Femur (tissue), 1 donor: ENCODE data around the gene COA7.
"Not testable (repeated sequence)": the region's sequence is repeated elsewhere in the genome, so short reads cannot be mapped to it uniquely, and the experiment has no call there.

ENCODE experiments used
- DNase-seq: peaks from one replicate; pipeline ENCODE4 v3.0.0-alpha.2; 2017

COA7 gene

DNA sequence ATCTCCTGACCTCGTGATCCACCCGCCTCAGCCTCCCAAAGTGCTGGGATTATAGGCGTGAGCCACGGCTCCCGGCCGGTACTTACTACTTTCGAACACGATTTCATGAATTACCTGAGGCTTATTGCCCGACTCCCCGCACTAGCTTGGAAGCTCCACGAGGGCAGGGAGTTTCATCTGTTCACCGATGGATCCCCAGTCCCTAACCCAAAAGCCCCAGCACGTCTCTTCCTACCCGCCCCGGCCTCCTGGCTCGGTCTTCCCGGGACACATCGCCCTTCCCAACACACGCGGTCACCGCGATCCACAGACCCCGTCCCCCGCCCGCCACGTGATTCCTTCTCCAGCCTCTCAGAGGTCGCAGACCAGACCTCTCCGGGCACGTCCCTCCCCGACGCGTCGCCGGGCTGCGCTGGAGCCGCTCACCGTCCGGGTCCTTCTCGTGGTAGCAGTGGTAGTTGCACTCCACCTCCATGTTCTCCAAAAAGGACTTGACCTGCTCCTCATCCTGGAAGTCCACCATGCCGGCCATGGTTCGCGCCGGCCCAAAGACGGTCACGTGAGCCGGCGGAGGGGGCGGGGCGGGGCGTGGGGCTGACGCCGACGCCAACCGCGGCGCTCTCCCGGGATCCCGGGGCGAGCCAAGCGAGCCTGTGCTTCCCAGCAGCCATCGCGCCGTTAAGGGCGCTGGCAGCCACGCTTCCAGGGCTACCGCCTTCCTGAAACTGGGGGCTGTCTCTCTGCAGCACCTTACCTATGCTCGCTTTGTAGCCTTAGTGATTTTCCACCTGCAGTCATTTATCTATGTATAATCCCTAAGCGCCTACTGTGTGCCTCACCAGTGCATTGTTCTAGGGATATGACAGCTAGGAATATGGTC lies at the start of gene COA7:
Gene COA7 (minus strand): TSS at position 553 of the 880 bp plus-strand sequence. CDS start 21 bp downstream, at position 532.
- DNase-seq = peak; percentile 92

DNA sequence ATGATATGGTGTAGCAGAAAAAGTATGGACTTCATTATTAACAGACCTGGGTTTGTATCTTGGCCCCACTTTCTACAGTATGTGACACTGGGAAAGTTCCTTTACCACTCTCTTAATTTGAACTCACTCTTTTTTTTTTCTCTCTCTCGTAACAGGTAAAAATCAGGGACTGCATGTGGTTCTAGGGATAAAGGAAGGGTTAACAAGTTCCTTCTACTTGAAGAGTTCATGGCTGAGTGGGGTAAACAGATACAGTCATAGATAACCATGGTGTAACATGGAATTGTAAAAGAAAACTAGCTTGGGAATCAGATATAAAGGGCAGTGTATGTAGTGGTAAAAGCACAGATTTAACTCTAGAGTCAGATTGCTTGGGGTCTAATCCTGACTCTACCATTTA lies 49.3 kb upstream of the COA7 start:
- DNase-seq = no peak

DNA sequence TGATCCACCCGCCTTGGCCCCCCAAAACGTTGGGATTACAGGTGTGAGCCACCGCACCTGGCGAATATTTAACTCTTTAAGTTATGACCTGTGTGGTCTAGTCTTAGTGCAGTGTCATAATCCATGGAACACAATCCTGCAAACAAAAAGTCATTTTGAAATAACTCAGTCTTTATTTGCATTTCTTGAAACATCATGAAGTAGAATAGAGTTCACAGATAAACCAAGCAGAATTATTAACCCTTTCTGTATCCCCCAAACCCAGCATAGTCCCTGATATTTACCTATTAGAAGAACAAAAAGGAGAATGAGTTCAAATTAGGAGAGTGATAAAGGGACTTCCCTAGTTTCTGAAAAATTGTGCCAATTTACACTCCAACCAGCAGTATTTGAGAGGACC lies 48.0 kb upstream of the COA7 start:
- no peak for DNase-seq

DNA sequence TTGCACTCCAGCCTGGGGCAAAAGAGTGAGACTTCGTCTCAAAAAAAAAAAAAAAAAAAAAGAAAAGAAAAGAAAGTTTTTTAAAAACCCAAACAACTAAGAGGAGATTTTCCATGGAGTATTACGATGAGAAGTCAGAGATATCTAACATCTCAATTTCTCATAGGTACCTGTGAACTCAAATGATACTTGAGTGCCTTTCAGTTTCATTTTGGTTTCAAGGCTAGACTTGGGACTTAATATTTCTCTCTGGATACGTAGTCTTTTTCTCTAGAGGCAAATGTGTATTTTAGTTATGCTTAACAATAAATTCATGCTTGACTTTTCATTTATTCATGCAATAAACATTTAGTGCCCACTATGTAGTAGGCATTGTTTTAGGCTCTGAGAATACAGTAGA lies 43.1 kb upstream of the COA7 start:
- no peak for DNase-seq

DNA sequence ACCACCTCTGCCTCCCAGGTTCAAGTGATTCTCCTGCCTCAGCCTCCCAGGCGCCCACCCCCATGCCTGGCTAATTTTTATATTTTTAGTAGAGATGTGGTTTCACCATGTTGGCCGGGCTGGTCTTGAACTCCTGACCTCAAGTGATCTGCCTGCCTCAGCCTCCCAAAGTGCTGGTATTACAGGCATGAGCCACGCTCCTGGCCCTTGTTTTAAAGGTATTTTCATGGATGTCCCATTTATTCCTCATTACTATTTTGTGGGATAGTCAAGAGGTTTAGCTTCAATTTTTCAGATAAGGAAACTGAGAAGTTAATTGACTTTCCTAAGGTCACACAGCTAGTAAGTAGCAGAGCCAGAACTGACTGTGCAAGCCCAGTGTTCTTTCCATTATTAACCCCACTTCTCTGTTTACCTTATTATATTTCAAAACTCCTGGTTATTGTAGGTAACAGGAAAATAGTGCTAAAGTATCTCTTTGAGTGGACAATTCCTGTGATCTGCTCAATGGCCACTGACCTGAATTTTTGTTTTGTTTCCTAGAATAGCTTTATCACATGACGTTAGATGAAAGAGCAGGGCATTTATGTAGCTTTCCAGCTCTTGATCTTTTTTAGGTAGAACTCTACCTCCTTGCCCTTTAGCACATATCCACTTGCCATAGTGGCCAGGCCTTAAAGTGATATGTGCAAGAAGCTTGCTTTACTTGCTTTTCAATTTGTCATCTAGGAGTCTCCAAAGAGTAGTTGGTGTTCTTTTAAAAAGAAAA lies 41.7 kb upstream of the COA7 start:
- DNase-seq = no peak

DNA sequence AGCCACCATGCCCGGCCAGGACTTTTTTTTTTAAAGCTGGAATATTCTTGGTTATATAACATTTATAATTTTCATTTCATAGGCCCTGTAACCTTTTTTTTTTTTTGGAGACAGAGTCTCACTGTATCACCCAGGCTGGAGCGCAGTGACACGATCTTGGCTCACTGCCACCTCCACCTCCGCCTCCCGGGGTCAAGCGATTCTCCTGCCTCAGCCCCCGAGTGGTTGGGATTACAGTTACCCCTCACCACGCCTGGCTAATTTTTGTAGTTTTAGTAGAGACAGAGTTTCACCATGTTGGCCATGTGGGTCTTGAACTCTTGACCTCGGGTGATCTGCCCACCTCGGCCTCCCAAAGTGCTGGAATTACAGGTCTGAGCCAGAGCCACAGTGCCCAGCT lies 40.7 kb upstream of the COA7 start:
- no peak for DNase-seq

DNA sequence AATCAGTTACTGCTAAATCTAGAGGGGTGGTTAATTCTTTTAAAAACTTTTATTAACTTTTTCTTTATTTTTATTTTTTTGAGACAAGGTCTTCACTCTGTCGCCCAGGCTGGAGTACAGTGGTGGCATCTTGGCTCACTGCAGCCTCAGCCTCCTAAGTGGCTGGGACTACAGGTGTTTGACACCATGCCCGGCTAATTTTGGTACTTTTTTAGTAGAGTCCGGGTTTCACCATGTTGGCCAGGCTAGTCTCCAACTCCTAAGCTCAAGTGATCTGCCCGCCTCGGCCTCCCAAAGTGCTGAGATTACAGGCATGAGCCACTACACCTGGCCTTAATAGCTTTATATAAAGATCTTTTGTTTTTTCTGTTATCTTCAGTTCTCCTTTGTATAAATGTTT lies 40.0 kb upstream of the COA7 start:
- no peak for DNase-seq

DNA sequence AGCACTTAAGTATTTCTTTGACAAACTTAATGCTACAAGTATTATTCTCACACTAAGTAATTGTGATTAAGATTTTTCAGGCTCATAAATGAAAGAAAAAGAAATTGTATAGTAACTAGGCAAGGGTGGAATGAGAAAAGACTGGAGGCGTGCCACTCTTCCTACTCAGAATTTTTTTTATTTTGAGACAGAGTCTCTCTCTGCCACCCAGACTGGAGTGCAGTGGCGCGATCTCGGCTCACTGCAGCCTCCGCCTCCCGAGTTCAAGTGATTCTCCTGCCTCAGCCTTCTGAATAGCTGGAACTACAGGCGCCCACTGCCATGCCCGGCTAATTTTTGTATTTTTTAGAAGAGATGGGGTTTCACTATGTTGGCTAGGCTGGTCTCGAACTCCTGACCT lies 37.2 kb upstream of the COA7 start:
- DNase-seq = not testable (repeated sequence)

DNA sequence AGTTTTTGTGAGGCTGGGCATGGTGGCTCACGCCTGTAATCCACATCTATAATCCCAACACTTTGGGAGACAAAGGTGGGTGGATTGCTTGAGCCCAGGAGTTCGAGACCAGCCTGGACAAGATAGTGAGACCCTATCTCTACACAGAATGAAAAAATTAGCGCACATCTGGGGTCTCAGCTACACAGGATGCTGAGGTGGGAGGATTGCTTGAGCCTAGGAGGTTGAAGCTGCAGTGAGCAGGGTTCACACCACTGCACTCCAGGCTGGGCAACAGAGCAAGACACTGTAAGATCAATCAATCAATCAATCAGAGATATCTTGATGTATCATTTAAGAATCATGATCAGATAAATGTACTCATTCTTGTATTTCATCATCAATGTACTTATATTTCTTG lies 35.2 kb upstream of the COA7 start:
- DNase-seq = no peak

DNA sequence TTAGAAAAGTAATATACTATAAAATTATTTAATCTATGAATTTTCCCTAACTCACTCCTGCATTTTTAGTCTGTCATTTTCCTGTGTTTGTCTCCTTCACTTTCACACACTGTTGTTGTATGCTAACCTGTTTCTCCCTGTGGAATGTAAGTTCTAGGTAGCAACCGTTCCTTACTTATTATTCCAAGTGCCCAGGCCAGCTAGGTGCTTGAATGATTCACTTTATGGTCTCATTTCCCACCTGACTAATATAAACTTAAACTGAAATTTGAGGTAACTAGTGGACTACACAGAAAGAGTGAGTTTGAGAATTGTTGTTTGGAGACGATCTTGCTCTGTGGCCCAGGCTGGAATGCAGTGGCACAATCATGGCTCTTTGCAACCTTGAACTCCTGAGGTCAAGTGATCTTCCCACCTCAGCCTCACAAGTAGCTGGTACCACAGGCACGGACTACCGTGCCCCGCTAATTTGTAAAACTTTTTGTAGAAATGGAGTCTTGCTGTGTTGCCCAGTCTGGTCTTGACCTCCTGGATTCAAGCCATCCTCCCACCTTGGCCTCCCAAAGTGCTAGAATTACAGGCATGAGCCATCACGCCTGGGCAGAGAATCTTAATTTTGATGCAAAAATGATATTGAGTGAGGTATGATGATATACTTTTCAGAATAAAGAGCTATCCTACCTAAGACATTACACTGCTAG lies 30.0 kb upstream of the COA7 start:
- DNase-seq = no peak

DNA sequence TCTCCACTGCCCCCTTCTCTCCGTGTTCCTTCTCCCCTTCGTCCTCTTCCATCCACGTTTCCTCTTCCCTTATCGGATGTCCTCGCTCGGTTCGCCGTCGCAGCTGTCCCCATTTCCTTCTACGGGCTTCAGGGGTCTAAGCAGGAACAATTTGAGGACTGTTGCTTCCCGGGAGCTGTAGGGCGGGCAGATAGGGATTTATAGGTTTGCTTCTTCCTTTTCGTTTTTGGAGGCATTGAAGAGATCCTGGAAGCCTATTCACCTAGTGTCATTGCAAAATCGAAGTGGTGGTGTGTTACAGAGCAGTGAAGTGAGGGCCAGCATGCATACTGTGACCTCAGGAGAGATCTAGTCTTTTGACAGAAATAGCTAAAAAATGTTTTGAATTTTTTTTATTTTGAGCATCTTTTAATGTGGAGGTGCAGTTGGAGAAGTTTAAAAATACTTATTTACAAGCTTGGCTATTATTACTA lies 29.0 kb upstream of the COA7 start:
- DNase-seq = peak; percentile 37

DNA sequence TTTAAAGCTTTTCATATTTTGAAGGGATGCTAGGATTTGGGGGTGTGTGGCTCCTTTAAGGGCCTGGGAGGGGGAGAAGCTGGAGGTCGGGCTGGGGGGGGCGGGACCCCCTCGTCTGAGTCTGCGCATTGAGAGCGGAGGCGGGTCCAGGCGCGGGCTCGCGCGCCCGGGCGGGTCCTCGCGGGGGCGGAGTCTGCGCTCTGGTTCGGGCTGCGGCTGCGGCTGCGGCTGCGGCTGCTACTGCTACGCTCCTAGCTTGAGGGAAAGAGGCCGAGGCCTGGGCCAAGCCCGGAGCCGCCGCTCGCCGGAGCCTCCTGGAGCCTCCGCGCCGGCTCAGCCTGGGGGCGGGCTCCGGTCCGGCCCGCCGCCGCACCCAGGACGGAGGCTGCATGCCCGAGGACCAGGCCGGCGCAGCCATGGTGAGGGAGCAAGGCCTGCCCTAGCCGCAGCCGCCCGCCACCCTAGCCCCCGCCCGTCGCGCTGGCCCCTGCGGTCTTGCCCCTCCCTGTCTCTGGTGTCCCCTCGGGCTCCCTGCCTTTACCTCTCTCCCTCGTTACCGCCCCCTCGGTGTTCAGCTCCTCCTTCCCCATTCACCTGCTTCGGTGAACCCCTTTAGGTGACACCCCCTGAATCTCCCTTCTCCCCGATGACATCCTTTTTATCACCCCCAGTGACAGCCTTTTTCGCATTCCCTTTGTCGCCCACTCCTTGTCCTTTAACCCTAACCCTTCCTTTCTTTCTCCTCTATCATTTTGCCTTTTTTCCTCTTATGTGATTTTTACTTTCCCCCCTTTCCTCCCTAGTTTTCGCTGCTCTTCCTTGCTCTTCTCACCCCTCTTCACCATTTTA lies 28.3 kb upstream of the COA7 start, which contains the start of gene ZYG11B:
Gene ZYG11B (plus strand): TSS at position 189 of the 849 bp plus-strand sequence. CDS start 201 bp downstream, at position 390.
- DNase-seq = peak; percentile 97

DNA sequence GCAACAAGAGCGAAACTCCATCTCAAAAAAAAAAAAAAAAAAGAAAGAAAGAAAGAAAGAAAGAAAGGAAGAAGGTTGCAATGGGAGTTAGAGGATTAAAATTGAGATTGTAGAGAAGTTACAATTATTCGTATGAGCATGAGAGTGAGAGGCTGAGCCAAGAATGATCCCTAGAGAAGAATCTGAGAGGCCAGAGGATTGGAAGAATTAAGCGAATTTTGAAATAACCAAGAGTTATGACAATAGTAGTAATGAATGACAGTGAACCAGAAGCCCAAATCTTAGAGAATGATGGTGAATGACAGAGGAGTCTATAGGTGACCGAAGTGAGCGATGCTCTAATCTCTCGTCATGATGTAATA lies 27.7 kb upstream of the COA7 start:
- no peak for DNase-seq

DNA sequence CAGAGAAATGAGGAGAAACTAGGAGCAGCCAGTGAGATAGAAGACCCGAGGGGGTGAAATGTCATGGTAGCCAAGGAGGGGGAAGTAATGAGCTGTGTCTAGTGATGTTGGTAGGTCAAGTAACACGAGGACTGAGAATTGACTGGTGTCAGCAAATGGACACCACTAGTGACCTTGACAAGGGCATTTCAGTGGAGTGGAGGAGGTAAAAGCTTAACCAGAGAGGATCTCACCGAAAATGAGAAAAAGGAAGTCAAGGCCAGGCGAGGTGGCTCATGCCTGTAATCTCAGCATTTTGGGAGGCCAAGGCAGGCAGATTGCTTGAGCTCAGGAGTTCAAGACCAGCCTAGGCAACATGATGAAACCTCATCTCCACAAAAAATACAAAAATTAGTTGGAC lies 25.1 kb upstream of the COA7 start:
- DNase-seq = no peak

DNA sequence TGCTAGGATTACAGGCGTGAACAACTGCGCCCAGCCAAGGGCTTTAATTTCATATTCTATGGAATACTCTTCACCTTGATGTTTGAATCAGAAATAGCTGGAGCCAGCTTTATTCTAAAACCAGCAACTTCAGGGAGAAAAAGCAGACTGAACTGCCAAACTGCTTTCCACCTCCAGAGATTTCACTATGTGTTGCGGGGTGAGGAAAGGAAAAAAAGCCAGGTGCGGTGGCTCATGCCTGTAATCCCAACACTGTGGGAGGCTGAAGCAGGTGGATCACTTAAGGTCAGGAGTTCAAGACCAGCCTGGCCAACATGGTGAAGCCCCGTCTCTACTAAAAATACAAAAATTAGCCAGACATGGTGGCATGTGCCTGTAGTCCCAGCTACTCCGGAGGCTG lies 17.1 kb upstream of the COA7 start:
- not testable (repeated sequence) for DNase-seq

DNA sequence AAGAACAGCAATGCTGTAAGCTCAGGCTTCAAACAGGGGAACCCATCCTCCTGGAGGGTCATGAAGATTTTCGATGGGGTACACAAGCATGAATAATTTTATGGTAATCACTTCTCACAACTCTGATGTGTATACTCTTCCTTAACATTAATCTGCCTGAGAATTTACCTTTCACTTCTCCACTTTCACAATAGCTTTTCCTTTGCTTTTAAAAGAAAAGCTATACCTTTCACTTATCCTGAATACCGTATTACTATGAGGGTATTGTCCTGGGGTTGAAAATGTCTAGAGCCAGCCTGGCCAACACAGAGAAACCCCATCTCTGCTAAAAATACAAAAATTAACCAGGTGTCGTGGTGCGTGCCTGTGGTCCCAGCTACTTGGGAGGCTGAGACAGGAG lies 15.4 kb upstream of the COA7 start:
- DNase-seq = no peak

DNA sequence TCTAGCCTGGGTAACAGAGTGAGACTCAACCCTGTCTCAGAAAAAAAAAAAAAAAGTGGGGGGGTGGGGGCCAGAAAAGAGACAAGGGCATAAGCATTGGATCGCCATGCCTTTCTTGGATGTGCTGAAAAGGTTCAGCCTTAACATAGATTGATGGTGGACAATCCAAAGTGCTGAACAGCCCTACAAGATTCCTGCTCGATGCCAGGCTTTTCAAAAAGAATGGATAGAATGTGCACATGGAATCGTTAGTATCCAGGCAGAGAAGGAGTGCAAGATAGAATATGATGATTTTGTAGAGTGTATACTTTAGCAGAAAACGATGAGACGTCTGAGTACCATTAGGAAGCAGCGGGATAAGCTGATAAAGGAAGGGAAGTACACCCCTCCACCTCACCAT lies 10.9 kb upstream of the COA7 start:
- no peak for DNase-seq

DNA sequence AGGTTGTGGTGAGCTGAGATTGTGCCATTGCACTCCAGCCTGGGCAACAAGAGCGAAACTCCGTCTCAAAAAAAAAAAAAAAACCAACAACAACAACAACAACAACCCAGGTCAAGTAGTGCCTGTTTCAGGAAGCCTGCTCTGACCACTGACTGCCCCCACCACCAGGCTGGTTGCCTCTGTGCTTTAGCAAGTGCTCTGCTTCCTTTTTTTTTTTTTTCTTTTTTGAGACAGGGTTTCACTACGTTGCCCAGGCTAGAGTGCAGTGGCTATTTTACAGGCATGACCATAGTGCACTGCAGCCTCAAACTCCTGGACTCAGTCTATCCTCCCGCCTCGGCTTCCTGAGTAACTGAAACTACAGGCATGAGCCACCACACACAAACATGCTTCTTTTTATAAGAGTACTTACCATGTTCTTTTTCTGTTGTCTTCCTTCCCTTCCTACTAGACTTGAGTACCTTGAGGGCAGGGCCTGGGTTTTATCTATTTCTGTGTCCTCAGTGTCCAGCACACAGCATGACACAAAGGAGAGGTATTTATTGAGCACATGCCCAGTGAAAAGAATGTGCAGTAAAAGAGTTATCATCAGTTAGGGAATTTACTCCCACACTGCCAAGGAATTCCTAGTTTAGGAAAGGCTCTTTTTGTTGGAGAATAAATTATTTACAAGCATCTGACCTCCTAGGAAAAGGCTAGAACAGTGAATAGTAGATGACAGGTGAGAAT lies 9.9 kb upstream of the COA7 start:
- no peak for DNase-seq

DNA sequence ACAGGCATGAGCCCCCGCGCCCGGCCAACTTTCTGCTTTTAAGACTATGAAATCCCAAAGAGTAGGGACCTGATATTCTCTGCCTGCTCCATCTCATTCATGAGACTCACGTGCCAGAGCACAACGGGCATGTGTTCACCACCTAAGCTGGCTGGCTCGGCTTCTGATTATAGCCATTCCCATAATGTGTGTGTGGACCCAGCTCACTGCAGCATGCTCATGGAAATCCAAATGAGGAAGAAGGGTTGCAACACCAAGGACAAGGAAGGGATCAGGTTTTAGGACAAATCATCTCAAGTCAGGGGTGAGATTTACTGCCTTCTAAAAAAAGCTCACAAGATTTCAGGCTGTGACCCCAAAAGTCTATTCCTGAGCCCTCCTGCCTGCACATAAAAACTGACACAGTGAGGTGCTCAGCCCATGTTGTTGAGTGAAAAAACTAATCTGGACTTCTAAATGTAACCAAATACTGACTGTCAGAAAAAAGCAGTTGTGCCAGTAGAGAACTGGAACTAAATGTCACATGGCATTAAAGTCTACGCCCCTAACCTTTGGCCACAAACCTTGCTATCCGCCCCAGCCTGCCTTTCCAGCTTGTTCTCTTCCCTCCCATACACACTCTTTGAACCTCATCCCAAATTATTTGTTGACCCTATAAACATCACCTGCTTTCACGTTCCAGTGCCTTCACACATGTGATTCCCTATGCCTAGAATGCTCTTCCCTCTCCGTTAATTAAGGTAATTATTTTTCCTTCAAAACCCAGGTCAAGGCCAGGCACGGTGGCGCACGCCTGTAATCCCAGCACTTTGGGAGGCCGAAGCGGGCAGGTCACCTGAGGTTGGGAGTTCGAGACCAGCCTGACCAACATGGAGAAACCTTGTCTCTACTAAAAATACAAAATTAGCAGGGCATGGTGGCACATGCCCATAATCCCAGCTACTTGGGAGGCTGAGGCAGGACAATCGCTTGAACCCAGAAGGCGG lies 9.1 kb upstream of the COA7 start:
- no peak for DNase-seq

DNA sequence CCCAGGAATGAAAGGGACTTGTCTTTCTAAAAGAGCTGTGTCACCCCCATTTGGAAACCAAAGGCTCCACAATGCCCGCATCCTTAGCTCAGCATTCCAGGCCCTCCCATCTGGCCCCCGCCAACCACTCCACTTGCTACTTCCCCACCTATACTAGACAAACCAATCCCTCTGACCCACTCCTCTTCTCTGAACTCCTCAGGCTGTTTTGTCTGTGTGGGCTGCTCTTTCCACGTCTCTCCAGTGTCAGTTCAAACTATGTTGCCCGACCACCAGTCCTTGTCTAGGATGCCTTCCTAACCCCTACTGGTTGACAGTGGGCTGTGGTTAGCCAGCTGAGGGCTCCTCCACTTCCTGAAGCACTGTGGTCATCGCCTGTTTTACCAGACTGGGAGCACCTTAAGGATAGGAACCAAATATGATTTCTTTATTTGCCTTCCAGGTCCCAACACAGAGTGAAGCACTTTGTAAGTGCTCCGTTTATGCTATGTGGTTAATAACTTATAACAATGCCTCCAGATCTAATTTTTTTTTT lies 8.1 kb upstream of the COA7 start:
- no peak for DNase-seq
